Hematopoietic multipotent progenitor cell treated with erythropoietin and hydrocortisone succinate and interleukin-3 and kit ligand, for 17 days (in vitro differentiated cells): ENCODE measurements around the gene GPR146.

Experiments used
- DNase-seq: peaks from one replicate; pipeline ENCODE4 v3.0.0-alpha.2; 2015; ENCODE audit warnings: low spot score

The GPR146 gene

GRCh38 chr7:1011297-1012003 is 32.9 kb upstream of the GPR146 start:
- peak; percentile 26 for DNase-seq

- no peak for DNase-seq
Measured at GRCh38 chr7:1012004-1012715, 32.2 kb upstream of the GPR146 start.

- no peak for DNase-seq
Measured at GRCh38 chr7:1012716-1013095, 31.6 kb upstream of the GPR146 start.

GRCh38 chr7:1013581-1013980 is 30.8 kb upstream of the GPR146 start:
- DNase-seq: no peak

- no peak for DNase-seq
Measured at GRCh38 chr7:1014681-1015080, 29.7 kb upstream of the GPR146 start.

GRCh38 chr7:1015196-1016121 is 28.9 kb upstream of the GPR146 start:
- DNase-seq: no peak

- DNase-seq: no peak
Measured at GRCh38 chr7:1016577-1017531, 27.5 kb upstream of the GPR146 start.

- no peak for DNase-seq
Measured at GRCh38 chr7:1017586-1018333, 26.6 kb upstream of the GPR146 start.

GRCh38 chr7:1018334-1018695 is 26.0 kb upstream of the GPR146 start:
- no peak for DNase-seq

- no peak for DNase-seq
Measured at GRCh38 chr7:1019255-1019785, 25.0 kb upstream of the GPR146 start.

- DNase-seq: no peak
Measured at GRCh38 chr7:1019789-1020610, 24.3 kb upstream of the GPR146 start.

- DNase-seq: peak; percentile 65
Measured at GRCh38 chr7:1020849-1021251, 23.5 kb upstream of the GPR146 start.

- no peak for DNase-seq
Measured at GRCh38 chr7:1021366-1021765, 23.0 kb upstream of the GPR146 start.

- no peak for DNase-seq
Measured at GRCh38 chr7:1021931-1022330, 22.4 kb upstream of the GPR146 start.

GRCh38 chr7:1022356-1022755 is 22.0 kb upstream of the GPR146 start:
- no peak for DNase-seq

GRCh38 chr7:1022801-1023465 is 21.4 kb upstream of the GPR146 start:
- no peak for DNase-seq

GRCh38 chr7:1024331-1024841 is 20.0 kb upstream of the GPR146 start:
- DNase-seq: no peak

- no peak for DNase-seq
Measured at GRCh38 chr7:1024876-1025742, 19.2 kb upstream of the GPR146 start.
